ENCODE data around the gene UMAD1.

Gene UMAD1

DNA sequence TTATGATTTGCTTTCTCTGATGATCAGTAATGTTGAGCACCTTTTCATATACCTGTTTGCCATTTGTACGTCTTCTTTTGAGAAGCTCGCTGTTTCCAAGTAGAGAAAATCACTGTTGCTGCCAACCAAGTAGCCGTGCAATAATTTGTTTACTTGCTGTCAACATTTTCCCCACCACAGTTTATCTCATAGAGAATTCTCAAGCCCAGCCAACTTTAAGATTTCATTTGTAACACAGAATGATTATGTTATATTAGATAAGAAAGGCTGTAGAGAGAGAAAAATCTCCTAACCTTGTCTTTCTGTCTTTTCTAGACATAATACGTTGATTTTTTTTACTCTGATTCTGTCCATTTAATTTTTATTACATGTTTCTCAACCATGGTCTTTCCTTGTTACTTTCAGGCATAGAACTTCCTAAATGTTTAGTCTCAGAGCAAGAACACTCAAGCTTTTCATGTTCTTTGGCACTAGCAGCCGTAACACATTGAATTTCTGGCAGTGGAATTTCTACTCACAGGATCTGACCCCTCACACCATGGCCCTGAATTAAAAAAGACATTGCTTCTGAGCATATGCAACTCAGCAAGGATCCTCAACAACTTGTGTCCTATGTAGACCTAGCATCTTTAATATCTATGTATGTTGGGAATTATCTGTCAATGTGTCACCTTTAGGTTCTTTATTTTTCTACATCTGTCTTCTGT, 54.7 kb downstream of the UMAD1 start:
- no peak for DNase-seq

DNA sequence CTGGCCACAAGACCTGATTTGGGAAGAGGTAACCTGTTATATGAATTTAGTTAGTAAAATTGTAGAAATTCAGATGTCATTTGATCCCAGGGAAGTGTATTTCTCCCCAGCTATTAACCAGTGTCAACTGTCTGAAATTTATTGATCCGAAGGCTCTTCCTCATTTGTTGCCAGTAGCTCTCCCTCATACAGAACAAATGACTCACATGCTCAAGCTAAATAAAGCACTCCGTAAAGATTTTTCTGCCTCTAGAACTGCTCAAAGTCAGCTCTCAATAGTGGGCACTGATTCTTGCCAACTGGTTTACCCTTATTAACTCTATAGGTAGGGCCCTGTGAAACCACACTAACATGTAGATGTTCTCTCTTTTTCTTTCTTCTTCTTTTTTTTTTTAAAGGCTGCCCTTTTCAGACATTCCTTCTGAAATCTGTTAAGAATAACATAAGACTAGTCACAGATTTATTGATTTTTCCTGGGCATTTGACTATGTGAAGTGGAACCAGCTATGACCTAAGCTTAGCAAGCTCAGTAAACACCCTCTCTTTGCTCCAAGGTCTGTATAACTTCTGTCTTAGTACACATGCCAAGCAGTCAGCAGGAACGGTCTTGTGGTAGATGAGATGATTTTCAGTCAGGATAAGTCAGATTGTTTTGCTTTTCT, 56.0 kb downstream of the UMAD1 start:
- no peak for DNase-seq

DNA sequence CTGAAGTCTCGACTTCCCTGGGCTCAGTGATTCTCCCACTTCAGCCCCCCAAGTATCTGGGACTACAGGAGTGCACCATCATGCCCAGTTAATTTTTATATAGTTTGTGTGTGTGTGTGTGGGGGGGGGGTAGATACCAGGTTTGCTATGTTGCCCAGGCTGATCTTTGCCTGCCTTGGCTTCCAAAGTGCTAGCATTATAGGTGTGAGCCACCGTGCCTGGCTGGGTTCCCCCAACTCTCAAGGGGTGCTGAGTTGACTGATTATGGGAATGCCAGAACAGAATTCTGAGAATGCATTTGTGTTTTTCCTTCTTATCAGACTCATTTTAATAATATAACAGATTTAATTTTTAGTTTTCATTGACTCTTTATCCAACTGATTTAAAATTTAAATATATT, 58.4 kb downstream of the UMAD1 start:
- no peak for DNase-seq

DNA sequence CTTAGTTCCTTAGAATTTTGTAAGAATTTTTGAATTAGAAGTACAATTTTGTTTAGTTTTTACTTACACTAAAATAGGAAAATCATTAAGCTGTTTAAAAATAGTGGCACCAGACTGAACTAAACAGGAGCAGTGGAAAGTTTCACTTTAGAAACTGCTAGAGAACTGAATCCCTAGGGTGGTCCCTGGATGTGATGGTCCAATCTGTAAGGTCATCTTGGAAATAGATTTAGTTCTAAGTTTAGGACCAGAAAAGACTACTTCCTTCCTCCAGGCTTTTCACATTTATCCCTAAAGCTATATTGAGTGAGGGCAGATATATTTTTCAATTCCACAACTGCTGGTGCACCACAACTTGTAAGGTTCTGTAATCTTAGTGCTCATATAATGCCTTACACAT, 58.8 kb downstream of the UMAD1 start:
- DNase-seq: no peak

DNA sequence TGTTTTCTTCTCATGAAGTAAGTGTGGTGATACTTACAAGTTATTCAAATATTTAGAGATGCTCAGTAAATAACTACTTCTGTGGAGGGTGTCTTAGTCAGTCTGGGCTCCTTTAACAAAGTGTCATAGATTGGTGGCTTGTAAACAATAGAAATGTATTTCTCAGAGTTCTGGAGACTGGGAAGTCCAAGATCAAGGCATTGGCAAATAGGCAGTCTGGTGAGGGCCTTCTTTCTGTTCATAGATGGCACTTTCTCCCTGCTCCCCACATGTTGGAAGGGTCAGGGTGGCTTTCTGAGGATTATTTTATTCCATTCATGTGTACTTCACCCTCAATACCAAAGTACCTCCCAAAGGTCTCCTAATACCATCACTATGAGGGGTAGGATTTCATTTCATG, 59.4 kb downstream of the UMAD1 start:
- DNase-seq: no peak

DNA sequence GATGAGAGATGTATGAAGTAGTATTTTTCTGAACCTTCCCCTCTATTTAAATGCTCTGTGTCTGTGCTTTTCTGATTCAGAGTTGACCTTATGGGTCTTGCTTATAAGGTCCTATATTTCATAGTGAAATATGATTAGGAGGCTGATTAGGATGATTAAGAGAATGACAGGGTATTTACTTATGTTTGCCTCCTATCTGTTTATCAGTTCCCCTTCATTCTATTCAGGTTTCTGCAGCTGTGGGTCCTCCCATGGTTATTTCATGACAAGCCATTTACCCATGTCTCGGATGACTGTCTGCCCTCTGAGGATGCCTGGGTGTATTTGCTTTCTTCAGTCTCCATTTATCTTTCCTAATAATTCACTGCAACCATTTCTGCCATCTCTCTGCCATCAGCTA, 61.0 kb downstream of the UMAD1 start:
- no peak for DNase-seq

DNA sequence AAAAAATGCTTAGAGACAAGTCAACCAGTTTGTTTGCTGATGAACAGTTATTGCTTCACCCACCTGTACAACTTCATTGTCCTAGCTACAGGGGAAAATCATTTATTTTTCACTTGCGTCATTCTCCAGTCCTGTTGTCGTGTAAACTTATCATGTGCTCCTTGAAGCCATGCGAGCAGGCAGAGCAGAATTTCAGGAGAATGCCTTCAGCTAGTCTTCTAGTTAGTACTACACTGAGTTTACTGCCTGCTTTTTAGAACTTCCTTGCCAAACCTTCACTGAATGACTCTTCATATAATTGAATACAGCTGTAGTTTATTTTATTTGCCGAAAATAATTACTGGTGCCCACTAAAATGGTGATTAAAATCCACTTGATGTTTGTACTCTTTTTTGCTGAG, 62.3 kb downstream of the UMAD1 start:
- DNase-seq: peak; percentile 9

DNA sequence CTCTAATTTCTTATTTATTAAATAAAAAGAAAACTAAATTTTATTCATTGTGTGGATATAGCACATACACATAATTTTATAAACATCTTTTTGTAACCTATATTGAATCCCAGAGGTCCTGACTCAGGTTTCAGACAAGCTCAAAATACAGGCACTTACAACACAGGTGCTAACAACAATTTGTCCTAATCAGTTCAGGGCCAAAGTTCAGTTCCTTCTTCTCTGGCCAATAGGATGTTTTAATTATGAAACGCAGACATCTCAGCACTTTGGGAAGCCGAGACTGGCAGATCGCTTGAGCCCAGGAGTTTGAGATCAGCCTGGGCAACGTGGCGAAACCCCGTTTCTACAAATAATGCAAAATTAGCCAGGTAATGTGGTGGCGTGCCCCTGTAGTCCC, 62.9 kb downstream of the UMAD1 start:
- DNase-seq: no peak

DNA sequence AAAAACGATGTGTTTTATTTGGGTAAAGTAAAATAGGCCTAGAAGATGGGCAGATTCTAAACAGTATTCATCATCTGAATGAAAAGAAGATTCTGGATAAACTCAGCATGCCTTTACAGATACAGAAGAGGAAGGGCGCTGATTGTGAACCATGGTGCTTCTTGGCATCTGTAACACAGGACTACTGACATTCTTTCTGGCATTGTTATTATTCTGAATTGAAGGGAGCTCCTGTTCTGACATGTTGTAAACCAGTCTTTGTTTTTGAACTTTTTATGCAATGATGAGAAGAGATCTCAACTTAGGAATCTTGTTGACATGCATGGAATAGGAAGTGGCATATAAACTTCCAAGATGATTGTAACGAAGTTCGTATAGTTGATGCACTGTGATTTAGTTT, 64.3 kb downstream of the UMAD1 start:
- no peak for DNase-seq

DNA sequence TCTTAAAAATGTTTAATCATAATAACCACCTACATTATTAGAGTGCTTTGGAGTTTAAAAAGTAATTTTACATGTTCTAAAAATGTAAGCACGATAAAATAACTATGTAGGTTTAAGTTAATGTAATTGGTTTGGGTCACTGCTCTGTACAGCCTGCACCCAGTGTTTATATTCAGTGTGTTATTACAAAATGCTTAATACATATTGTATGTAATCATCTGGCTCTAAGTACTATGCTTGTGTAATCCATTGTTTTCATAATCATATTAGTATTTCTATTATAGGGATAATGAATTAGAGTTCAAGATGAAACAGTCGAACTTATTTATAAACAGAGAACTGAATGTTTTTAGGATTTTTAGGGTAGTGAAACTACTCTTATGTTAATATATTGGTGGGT, 64.8 kb downstream of the UMAD1 start:
- DNase-seq: no peak

DNA sequence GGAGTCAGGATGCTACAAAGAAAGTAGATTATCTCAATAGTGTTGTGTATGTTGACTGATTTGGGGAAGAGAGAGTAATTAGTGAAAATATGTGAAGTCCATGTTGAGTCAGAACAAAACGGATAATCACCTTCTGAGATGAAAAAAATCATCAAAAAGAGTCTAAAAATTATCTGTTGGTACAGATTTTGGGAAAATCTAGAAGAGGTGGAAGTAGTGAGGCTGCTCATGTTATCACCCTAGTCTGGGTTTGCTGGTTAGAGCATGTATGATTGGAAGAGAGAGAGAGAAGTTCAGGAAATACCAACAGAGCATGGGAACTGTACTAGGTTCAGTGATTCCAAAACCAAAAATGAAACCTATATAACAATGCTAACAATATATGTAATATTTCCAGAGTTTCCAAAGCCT, 65.6 kb downstream of the UMAD1 start:
- DNase-seq: no peak

DNA sequence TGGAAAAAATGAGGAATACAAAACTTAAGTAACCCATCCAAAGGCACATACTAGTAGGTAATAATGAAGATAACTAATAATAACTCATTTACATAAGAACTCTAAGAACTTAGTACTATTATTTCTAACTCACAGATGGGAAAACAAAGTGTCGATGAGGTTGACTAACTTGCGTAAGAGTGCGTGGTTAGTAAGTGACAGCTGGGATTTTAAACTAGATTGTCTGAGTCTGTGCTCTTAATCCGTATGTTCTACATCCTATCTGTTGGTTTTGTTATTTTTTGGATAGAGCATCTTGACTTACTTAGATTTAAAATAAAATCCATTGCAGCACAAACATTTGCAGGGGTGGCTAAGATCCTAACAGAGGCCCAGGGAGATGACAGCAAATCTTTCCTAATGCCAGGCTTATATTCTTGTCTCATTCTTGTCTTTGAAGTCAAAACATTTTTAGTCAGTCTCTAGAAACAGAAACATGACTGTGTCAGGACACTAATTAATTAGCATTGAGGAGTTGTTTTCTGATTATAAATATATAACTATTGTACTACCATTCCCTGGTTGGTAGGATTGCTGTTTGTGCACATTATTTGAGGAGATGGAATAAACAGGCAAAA, 66.1 kb downstream of the UMAD1 start:
- no peak for DNase-seq

DNA sequence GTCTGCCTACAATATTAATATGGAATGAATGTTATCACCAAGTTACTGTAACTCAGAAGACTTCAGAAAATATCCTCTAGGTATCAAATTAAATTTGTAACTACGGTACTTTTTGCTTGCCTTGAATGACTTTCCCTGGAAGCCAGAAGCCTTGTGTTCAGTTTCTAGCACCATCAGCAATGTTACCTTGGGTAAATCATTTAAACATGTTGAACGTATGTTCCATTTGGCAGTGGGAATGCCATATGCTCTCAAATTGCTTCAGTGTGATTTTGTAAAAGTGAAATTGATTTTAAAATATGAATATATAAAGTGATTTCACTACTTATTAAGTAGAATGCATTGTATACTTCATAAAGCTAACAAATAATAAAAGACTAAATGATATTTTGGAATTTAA, 66.7 kb downstream of the UMAD1 start:
- DNase-seq: no peak

DNA sequence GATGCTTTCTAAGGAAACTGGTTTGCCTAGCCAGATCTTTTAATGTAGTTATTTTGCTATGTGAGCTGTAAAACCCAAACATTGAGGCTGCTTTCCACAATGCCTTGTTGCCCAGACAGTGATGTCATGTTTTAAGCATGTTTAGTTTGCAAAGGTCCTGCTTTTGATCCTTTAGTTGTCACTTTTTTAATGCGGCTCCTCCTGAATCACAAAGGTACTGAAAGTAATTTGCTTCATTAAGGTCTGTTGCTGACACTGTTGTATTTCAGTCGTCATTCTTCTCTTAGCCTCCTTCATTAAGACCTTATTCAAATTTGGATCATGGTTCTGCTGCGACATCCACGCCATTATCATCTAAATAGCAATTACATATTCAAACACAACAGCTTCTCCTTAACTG, 67.3 kb downstream of the UMAD1 start:
- peak; percentile 15 for DNase-seq

DNA sequence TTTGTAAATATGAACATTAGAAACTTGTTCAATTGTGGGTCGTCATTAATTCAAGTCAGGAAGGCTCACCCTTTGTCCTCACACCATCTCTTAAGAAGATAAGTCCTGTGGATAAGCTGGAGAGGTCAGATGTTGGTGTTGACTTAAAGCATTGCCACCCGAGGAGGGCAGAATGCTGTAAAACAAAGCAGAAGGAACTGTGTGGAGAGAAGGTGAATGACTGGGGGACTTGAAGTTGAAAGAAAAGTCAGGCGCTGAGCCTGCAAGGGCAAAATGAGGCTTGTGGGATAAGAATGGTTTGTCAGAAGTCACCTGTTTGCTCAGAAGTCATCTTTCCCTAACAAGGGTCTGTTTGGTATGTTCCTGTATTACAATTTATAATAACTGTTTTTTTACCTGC, 68.7 kb downstream of the UMAD1 start:
- no peak for DNase-seq

DNA sequence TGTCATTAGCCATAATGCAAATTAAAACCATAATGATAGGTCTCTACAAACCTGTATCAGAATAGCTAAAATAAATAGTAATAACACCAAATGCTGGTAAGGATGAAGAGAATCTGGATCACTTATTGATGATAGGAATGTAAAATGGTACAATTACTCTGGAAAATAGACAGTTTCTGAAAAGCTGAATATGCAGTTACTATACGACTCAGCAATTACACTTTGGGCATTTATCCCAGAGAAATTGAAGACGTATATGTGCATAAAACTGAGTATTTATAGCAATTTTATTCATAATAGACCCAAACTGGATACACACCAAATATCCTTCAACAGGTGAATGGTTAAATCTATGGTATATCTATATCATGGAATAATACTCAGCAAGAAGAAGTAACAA, 69.9 kb downstream of the UMAD1 start:
- no peak for DNase-seq

DNA sequence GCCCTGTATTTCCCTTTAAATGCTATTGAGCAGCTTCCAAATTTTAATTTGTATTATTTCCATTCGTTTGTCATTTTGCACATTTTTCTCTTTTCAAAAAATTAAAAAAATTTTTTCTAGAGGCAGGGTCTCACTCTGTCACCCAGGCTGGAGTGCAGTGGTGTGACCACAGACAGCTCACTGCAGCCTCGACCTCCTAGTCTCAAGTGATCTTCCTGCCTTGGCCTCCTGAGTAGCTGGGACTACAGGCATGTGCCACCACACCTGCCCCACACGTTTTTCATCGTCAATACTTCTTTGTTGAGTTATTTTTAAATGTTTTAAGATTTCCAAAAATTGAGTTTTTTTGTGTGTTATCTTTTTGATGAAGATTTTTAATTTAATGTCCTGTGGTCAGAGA, 73.2 kb downstream of the UMAD1 start:
- DNase-seq: no peak

DNA sequence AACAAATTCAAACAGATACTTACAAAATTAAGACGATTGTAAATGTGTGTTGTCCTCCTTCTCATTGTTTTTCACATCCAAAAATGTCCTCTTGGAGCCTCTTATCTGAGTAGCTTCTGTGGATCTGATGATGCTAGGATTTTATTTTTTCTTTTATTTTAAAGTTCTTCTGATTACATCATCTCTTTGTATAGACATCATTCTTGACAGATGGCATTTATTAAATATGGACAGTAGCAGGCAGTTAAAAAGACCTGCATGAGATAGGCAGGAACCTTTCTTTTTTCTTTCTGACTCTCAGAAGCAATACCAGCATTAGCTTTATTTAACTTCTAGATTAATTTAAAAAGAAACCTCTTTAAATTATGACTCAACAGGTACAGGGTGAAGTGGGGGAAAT, 77.9 kb downstream of the UMAD1 start, which contains the start of gene RPA3:
RPA3 (minus strand) TSS at position 116 of the 400 bp plus-strand sequence. CDS start 78,189 bp downstream, outside the sequence.
- DNase-seq: no peak

DNA sequence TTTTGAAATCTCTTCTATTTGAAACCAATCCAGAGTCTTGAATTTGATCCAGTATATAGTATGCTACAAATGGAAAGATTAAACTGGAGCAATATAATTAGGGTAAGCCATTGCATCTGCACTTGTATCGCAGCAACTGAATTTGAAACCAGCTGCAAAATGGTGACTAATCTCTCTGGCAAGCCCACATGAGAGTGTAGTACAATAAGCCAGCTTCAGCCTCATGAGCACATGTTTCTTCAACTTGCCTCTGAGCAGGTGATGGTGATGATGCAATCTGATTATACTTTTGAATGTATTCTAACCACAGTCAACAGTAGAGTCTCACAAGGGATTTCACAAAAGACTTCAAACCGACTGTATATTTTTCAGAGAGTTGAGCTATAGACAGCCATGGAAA, 78.7 kb downstream of the UMAD1 start:
- DNase-seq: peak; percentile 91

DNA sequence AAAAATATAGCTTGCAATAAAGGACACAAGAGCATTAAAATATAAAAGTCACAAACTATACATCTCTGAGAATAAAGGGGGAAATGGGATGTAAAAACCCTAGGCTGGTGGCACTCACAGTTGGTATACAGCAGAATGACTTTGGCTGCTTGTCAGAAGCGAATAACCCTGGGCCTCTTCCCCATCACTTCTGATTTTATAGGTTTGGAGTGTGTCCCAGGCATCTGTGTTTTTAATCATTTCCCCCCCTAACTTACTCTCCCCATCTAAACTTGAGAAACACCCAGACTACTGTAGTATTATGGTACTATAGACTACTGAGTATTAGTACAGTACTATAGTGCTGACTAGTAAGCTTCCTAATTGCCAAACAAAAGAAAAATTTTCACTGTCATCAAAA, 79.6 kb downstream of the UMAD1 start:
- DNase-seq: peak; percentile 10

DNA sequence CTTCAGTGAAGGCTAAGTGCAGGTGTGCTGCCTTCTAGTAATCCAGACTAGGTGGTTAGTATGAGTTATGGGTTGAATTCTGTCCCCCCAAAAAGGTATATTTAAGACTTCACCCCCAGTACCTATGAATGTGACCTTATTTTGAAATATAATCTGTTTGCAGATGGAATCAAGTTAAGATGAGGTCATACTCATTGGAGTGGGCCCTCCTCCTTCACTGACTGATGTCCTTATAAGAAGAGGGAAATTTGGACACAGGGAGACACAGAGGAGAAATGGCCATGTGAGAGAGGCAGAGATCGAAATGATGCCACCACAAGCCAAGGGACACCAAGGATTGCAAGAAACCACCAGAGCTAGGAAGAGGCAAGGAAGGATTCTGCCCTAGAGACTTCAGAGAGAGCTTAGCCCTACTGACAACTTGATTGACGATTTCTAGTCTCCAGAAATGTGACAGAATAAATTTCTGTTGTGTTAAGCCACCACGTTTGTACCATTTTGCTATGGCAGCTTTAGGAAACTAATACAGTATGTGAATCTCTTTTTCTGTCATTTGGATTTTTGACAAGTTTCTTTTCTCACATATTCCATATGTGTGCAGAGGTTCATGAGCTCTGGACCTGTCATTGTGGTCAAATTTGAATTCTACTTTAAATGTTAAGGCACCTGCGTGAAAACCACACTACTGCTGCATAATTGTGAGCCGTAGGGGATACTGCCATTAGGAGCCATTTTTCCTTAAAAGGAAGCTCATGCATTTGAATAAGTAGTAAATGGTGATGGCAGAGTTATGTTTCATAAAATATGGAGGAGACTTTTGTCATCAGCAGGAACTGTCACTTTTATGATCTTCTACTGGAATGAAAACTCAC, 80.4 kb downstream of the UMAD1 start:
- DNase-seq: no peak

DNA sequence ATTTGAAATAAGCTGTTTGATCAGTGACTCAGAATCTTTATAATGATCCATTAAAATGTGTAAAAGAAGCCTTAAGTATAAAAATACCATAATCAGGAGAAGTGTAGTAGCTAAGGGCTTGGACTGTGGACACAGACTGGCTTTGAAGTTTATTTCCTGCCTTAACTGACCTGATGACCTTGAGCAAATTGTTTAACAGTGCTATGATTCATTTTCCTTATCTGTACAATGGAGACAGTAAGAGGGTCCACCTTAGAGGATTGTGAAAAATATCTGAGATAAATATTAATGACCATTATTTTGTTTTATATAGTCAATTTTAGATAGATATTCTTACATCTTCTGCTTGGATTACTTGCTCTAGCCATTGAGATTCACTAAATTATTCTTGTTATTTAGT, 91.2 kb downstream of the UMAD1 start:
- DNase-seq: no peak

DNA sequence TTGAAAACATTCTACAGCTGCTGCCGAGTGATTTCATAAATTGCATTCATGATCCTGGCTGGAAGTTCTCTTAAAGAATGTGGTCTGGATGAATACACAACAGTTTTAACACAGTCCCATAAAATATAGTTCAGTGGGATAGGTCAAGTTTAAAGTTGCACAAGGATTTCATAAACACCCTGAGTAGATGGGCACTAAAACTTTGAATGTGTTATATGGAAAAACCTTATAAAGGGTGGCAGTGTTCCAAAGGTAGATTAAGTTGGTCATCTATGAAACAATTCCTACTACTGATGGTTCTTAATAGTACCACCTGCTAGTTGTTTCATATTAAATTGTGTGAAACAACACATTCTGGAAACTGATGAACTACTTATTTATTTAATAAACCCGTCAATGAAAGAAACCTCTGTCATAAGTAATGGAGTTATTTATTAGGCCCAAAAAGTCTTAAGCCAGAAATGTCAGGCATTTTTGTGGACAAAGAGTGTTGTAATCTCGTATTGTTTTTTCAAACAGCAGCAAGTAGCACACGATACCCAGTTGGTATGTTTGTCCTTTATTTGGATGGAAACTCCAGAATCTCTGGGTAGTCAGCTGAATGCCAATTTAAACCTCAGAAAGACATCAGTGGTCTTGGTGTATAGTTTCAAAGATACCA, 92.2 kb downstream of the UMAD1 start:
- no peak for DNase-seq
